IPS DF 19.7 (cell line): ENCODE measurements around the gene CDH26.
"Not testable (repeated sequence)": the region's sequence is repeated elsewhere in the genome, so short reads cannot be mapped to it uniquely, and the experiment has no call there.

ENCODE experiments used
- DNase-seq: peaks from one replicate; pipeline ENCODE4 v3.0.0-alpha.2; 2013; ENCODE audit warnings: low read depth, low spot score

The CDH26 gene

GRCh38 chr20:59940956-59941294 is 17.3 kb upstream of the CDH26 start:
- DNase-seq, result no peak

GRCh38 chr20:59942245-59942644 is 16.0 kb upstream of the CDH26 start:
- DNase-seq, result no peak

DNA sequence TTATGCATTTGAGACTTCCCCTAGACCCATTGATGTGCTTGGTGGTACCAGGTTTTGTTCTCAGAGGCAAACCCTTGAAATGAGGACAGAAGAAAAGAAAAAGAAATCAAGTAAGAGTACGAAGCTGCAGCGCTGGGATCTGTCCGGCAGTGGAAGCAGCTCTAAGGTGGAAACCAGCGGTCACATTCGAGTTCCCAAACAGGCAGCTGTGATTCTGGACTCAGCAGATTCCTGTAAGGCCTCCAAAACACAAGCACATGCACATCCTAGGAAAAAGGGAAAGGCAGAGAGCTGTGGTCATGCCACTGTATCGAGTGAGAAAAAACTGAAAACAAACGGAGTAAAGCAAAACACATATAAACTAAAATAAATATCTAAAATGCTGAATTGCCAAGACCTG is 13.5 kb upstream of the CDH26 start:
- no peak for DNase-seq

DNA sequence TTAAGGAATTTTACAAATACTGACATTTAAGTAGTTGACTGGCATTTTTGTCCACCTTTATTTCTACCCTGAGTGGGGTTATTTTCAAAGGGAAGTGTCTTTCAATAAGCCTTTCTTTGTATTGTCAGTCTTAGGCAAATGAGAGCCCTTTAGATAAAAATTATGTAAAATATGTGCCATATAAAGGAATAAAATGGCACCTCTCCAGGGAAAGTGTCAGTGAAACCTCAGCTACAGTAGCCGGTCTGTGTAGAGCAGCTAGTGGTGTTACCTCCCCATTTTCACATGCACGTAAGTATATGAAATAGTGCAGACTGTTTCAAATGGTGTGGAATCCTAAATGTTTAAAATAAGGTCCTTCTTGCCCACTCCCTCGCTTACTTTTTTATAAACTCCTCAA is 13.0 kb upstream of the CDH26 start:
- no peak for DNase-seq

DNA sequence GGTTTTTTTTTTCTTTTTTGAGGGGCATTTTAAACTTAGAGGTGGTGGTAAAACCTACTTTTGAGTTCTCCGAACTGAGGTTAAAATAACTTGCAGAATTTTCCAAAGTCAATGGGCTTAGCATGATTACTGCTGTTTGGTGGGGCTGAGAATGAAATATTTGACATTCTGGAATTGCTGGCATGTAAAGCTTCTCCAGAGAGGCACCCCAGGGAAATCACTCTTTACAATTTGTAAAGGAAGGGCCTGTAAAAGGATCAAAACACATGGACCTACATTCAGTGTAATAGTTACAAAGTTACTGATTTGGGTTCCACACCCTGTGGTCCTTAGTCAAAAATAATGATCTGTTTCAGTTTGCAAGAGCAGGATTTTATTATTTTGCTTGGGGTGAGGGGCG is 12.5 kb upstream of the CDH26 start:
- no peak for DNase-seq

- DNase-seq, result no peak
Observed at GRCh38 chr20:59947376-59947775, 10.8 kb upstream of the CDH26 start.

DNA sequence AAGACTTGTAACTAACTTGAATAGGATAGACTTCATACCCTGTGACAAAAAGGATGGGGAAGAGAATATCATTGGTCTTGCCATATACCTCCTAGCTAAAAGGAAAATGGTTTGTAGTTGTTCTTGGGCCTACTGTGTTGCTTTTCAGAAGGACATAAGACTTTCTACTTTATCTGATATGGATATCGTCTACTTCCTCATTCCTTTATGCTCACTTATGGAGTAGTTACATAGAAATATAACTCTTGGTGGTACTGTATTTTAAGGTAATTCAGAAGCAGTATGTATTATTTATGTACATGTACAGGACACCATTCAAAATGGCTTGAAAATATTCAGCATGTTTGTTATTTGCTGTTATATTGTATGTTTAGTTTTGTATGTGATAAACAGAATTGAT is 10.0 kb upstream of the CDH26 start:
- no peak for DNase-seq

- DNase-seq, result no peak
Observed at GRCh38 chr20:59948828-59949720, 9.1 kb upstream of the CDH26 start.

DNA sequence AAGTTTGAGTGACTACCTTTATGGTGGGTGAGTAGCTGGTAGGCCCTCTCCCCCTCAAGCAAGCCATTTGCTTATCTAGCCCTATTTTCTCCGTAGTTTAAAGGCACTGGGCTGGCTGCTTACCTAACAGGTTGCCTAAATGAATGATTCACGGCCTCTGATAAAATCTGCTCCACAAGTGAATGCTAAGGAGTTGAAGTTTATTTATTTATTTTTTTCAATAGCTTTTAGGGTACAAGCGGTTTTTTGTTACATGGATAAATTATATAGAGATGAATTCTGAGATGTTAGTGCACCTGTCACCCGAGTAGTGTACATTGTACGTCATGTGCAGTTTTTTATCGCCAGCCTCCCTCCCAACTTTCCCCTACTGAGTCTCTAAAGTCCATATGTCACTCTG is 8.3 kb upstream of the CDH26 start:
- no peak for DNase-seq

DNA sequence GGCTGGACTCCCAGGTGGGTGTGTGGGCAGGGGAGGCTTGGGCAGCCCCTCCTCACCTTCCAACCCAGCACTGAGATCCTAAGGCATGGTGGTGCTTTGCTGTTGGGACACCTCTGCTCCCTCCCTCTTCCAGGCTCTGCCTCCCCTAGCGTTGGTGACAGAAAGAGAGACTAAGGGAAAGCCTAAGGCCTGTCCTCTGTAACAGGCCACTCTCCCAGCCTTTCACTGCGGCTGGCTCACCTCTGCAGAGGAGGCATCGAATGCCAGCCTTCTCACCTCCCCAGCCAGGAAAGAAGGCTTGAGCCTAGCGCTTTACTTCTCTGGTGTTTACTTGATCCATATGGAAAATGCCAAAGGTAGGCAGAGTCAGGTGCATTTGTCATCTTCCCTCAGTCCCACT is 3.5 kb upstream of the CDH26 start:
- no peak for DNase-seq

- DNase-seq, result no peak
Observed at GRCh38 chr20:59955131-59955796, 3.0 kb upstream of the CDH26 start.

- DNase-seq, result not testable (repeated sequence)
Observed at GRCh38 chr20:59957568-59957967, 655 bp upstream of the CDH26 start.

DNA sequence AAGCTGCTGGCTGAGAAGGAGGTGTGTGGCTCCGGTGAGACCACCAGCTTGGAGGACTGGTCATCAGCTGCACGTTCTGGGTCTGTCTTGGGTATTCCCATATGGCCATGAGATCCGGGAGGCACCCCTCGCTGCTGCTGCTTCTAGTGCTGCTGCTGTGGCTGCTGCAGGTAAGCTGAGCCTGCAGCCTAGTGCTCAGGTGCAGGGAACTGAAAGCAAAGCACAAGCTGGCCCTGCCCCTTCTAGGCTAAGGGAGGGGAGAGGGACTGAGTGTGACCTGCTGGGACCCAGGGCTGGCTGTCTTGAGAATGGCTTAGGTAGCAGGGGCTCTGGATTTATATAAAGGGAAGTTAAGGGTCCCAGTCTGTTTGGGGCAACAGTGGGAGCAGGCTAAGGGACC is 403 bp downstream of the CDH26 start:
- DNase-seq, result no peak

- DNase-seq, result no peak
Observed at GRCh38 chr20:59961423-59961822, 3.2 kb downstream of the CDH26 start.

DNA sequence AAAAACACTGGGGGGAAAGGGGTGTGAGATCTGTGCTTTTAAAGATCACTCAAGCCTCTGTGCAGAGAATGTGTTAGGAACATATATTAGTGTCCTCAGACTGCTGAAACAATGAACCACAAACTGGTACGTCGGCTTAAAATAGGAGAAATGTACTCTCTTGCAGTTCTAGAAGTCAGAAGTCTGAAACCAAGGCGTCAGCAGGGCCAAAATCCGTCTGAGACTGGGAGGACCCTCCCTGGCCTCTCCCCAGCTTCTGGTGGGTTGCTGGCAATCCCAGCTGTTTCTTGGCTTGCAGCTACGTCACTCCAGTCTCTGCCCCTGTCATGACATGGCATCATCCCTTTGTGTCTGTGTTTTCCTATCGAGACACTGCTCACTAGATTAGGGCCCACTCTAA is 3.9 kb downstream of the CDH26 start:
- DNase-seq, result no peak

DNA sequence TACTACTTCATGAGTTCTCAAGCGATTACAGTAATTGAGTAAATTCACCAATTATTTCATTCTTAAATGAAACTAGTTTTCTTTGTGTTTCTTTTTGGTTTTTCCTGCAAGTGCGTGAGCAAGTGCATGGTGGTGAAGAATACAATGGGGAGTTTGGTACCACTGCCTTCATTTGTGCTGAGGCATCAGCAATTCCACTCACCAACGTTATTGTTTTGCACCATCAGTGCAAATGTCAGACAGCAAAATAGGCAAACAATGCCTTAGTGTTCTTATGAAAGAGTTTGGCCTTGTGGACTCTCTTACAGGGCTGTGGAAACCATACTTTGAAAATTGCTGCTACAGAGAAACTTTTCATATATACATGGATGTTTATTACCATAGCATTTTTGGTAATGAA is 8.2 kb downstream of the CDH26 start:
- DNase-seq, result no peak

GRCh38 chr20:59971428-59971827 is 13.2 kb downstream of the CDH26 start:
- no peak for DNase-seq

DNA sequence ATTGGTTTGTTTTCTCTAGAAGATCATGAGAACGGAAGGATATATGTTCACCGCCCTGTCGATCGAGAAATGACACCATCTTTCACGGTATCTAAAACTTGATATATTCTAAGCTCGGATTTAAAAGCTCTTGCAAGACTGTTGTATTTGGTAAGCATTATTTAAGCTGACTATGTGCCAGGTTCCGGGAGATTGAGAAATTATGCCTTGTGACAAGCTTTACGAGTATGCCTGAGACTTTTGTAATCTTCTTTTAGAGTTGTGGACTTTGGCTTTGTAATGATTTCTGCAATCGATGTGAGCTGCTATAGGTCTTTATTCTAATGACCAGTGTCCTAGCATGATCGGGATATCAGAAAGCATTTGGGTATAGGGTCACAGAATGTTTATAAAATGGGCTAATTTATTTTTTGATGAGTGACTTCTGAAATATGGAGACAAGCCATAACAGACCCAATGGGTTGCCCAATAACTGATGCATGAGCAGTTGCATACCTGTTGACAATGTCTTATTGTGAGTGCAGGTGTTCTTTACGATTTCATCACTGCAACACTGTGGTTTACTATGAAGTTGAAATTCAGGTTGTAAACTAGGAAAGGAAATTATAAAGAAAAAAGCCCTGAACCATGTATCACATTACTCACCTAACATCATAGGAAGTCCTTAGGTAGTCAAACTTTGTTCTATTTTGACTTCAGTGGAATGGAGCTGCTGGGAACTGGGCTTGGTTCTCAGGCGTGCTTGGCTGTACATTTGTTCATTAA is 14.0 kb downstream of the CDH26 start:
- no peak for DNase-seq

- no peak for DNase-seq
Observed at GRCh38 chr20:59976156-59976782, 18.0 kb downstream of the CDH26 start.

GRCh38 chr20:59977086-59977485 is 18.9 kb downstream of the CDH26 start:
- no peak for DNase-seq

DNA sequence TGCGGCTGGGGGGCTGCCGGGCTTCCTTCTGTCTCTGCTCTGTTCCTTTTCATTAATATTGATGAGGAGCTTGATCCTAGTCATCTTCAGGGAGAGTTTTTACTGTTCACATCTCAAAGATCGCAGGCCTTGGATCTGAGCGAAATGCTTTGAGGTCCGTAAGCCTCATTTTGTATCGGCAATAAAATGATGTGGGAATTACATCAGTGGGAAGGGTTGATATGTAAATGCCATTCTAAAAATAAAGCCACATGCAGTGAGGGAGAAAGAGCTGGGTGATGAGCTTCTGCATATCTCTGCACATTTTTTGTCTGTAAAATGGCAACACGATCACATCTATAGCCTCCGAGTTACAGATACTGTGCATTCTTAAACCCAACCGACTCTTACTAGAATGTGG is 24.9 kb downstream of the CDH26 start:
- DNase-seq, result no peak

DNA sequence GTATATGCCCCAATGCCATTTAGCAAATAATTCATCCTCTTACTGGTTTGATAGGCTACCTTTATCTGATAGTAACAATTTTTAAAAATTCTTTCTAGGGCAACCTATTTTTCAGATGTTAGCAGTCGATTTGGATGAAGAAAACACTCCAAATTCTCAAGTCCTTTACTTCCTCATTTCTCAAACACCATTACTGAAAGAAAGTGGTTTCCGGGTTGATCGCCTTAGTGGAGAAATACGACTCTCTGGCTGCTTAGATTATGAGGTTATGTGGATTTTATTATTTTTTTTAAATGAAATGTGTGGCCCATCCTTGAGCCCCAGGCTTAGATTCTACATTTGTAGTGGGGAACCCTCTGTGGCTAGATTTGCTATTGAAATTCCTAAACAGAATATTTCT is 26.3 kb downstream of the CDH26 start:
- DNase-seq, result no peak
